Measurements from ENCODE around the gene SP140.

SP140 gene

GRCh38 chr2:230360028-230360427, 134.5 kb downstream of the SP140 start:
- in situ Hi-C loops (cut with HindIII; ENCODE audit: low sequenced_read_pairs): no loop called here

GRCh38 chr2:230362030-230362691, 136.6 kb downstream of the SP140 start:
- in situ Hi-C loops (cut with HindIII; ENCODE audit: low sequenced_read_pairs): no loop called here
